ENCODE measurements around the gene SFXN4.

GRCh38 chr10:119104654-119105015, 60.9 kb downstream of the SFXN4 start:
- no peak for TF ChIP-seq CTCF (IDR thresholded peaks at IDR 0.05)
- no peak for TF ChIP-seq POLR2A (IDR thresholded peaks at IDR 0.05)

All from esophagus squamous epithelium (tissue), 4 donors.